Adipocyte (in vitro differentiated cells): ENCODE measurements around the gene GYPC.

Experiments used
- DNase-seq: peaks from one replicate; pipeline ENCODE4 v3.0.0-alpha.2; 2015; ENCODE audit warnings: low read depth
- H3K27me3 ChIP-seq: replicated peaks from 2 replicates; pipeline ENCODE4 v1.7.0; 2013; ENCODE audit warnings: mild to moderate bottlenecking, low read length, moderate library complexity; ENCODE audit not compliant: control insufficient read depth, insufficient read depth
- H3K36me3 ChIP-seq: 2 replicates; pipeline ENCODE4 v1.7.0; 2013; ENCODE audit warnings: low read length, mild to moderate bottlenecking, moderate library complexity; ENCODE audit not compliant: control insufficient read depth, insufficient read depth, severe bottlenecking
- H3K4me1 ChIP-seq: 2 replicates; pipeline ENCODE4 v1.7.0; 2013; ENCODE audit warnings: mild to moderate bottlenecking, low read length, moderate library complexity; ENCODE audit not compliant: control insufficient read depth, insufficient read depth
- H3K4me3 ChIP-seq: 2 replicates; pipeline ENCODE4 v1.7.0; 2013; ENCODE audit warnings: mild to moderate bottlenecking, low read length, moderate library complexity
- H3K9ac ChIP-seq: 2 replicates; pipeline ENCODE4 v1.7.0; 2013; ENCODE audit warnings: mild to moderate bottlenecking, low read length, moderate library complexity
- H3K9me3 ChIP-seq: 2 replicates; pipeline ENCODE4 v1.7.0; 2013; ENCODE audit warnings: mild to moderate bottlenecking, low read length, moderate library complexity; ENCODE audit not compliant: control insufficient read depth

GYPC gene

GRCh38 chr2:126655500-126656430, at the start of gene GYPC:
TSS of gene GYPC (plus strand) at chr2:126656158. CDS start at chr2:126656264, 106 bp downstream.
- peak within 1 kb of the TSS; percentile 98 for H3K9ac ChIP-seq
- H3K4me1 ChIP-seq: peaks cover 45% of the 10 kb centered on the region
- peak; percentile 89 for DNase-seq
- no peaks in the 10 kb centered on the region for H3K36me3 ChIP-seq
- H3K9me3 ChIP-seq: peaks cover 4% of the 10 kb centered on the region
- H3K27me3 ChIP-seq: no peaks in the 10 kb centered on the region
- peak within 1 kb of the TSS; percentile 92 for H3K4me3 ChIP-seq

- DNase-seq: peak; percentile 47
- H3K9ac ChIP-seq: peak overlapping the region; percentile 63
- peak overlapping the region; percentile 40 for H3K4me3 ChIP-seq
- H3K9me3 ChIP-seq: peaks cover 3% of the 10 kb centered on the region
- H3K36me3 ChIP-seq: no peaks in the 10 kb centered on the region
- H3K27me3 ChIP-seq: no peaks in the 10 kb centered on the region
- peaks cover 17% of the 10 kb centered on the region for H3K4me1 ChIP-seq
Observed at GRCh38 chr2:126614524-126615227, 41.3 kb upstream of the GYPC start.

GRCh38 chr2:126616606-126617069, 39.3 kb upstream of the GYPC start:
- Histone ChIP-seq H3K9me3 (no peaks in the 10 kb centered on the region), H3K36me3 (no peaks in the 10 kb centered on the region), H3K4me1 (peaks cover 17% of the 10 kb centered on the region), H3K9ac (no peak overlapping the region), H3K27me3 (no peaks in the 10 kb centered on the region), H3K4me3 (no peak overlapping the region)
- no peak for DNase-seq

- no peak overlapping the region for H3K9ac ChIP-seq
- no peak for DNase-seq
- H3K27me3 ChIP-seq: no peaks in the 10 kb centered on the region
- H3K4me1 ChIP-seq: peaks cover 1% of the 10 kb centered on the region
- no peaks in the 10 kb centered on the region for H3K9me3 ChIP-seq
- no peak overlapping the region for H3K4me3 ChIP-seq
- H3K36me3 ChIP-seq: no peaks in the 10 kb centered on the region
Observed at GRCh38 chr2:126620302-126620701, 35.7 kb upstream of the GYPC start.

- Histone ChIP-seq H3K9me3 (no peaks in the 10 kb centered on the region), H3K4me1 (peaks cover 13% of the 10 kb centered on the region), H3K27me3 (no peaks in the 10 kb centered on the region), H3K36me3 (no peaks in the 10 kb centered on the region), H3K9ac (no peak overlapping the region), H3K4me3 (no peak overlapping the region)
- DNase-seq: no peak
Observed at GRCh38 chr2:126623000-126623399, 33.0 kb upstream of the GYPC start.

- peak overlapping the region; percentile 11 for H3K4me3 ChIP-seq
- no peaks in the 10 kb centered on the region for H3K36me3 ChIP-seq
- no peaks in the 10 kb centered on the region for H3K27me3 ChIP-seq
- H3K9ac ChIP-seq: peak overlapping the region; percentile 41
- H3K4me1 ChIP-seq: peaks cover 14% of the 10 kb centered on the region
- DNase-seq: no peak
- no peaks in the 10 kb centered on the region for H3K9me3 ChIP-seq
Observed at GRCh38 chr2:126627643-126628042, 28.3 kb upstream of the GYPC start.

- peaks cover under 1% of the 10 kb centered on the region for H3K27me3 ChIP-seq
- peaks cover 15% of the 10 kb centered on the region for H3K4me1 ChIP-seq
- no peak overlapping the region for H3K9ac ChIP-seq
- no peaks in the 10 kb centered on the region for H3K36me3 ChIP-seq
- H3K9me3 ChIP-seq: no peaks in the 10 kb centered on the region
- no peak overlapping the region for H3K4me3 ChIP-seq
- no peak for DNase-seq
Observed at GRCh38 chr2:126634273-126634861, 21.6 kb upstream of the GYPC start.

- no peaks in the 10 kb centered on the region for H3K9me3 ChIP-seq
- DNase-seq: peak; percentile 60
- peaks cover 15% of the 10 kb centered on the region for H3K4me1 ChIP-seq
- no peaks in the 10 kb centered on the region for H3K36me3 ChIP-seq
- H3K27me3 ChIP-seq: peaks cover 3% of the 10 kb centered on the region
- H3K4me3 ChIP-seq: no peak overlapping the region
- no peak overlapping the region for H3K9ac ChIP-seq
Observed at GRCh38 chr2:126635281-126635680, 20.7 kb upstream of the GYPC start.

- H3K4me3 ChIP-seq: no peak overlapping the region
- no peaks in the 10 kb centered on the region for H3K36me3 ChIP-seq
- H3K4me1 ChIP-seq: peaks cover 15% of the 10 kb centered on the region
- H3K9me3 ChIP-seq: no peaks in the 10 kb centered on the region
- no peak overlapping the region for H3K9ac ChIP-seq
- H3K27me3 ChIP-seq: peaks cover 3% of the 10 kb centered on the region
- no peak for DNase-seq
Observed at GRCh38 chr2:126635736-126636135, 20.2 kb upstream of the GYPC start.

GRCh38 chr2:126637386-126637785, 18.6 kb upstream of the GYPC start:
- H3K9ac ChIP-seq: no peak overlapping the region
- no peak for DNase-seq
- no peaks in the 10 kb centered on the region for H3K9me3 ChIP-seq
- H3K4me1 ChIP-seq: peaks cover 15% of the 10 kb centered on the region
- H3K36me3 ChIP-seq: no peaks in the 10 kb centered on the region
- H3K27me3 ChIP-seq: peaks cover 3% of the 10 kb centered on the region
- H3K4me3 ChIP-seq: no peak overlapping the region

- no peak for DNase-seq
- Histone ChIP-seq H3K4me3 (no peak overlapping the region), H3K9me3 (no peaks in the 10 kb centered on the region), H3K27me3 (peaks cover 9% of the 10 kb centered on the region), H3K36me3 (no peaks in the 10 kb centered on the region), H3K9ac (no peak overlapping the region), H3K4me1 (peaks cover 15% of the 10 kb centered on the region)
Observed at GRCh38 chr2:126638746-126639145, 17.2 kb upstream of the GYPC start.
